AG08395 (cell line): ENCODE results near the gene EML1.
"Not testable (repeated sequence)": the region's sequence is repeated elsewhere in the genome, so short reads cannot be mapped to it uniquely, and the experiment has no call there.

Experiments
- DNase-seq: peaks from one replicate; pipeline ENCODE4 v3.0.0; 2012; ENCODE audit warnings: mixed read lengths, low spot score

Gene EML1

GRCh38 chr14:99755629-99756603 lies 37.3 kb upstream of the EML1 start:
- peak; percentile 93 for DNase-seq

GRCh38 chr14:99756796-99757195 lies 36.4 kb upstream of the EML1 start:
- no peak for DNase-seq

- peak; percentile 80 for DNase-seq
Observed at GRCh38 chr14:99757331-99758070, 35.7 kb upstream of the EML1 start.

- DNase-seq, result peak; percentile 91
Observed at GRCh38 chr14:99758121-99758821, 34.9 kb upstream of the EML1 start.

- DNase-seq, result no peak
Observed at GRCh38 chr14:99758872-99759545, 34.2 kb upstream of the EML1 start.

- DNase-seq, result no peak
Observed at GRCh38 chr14:99759546-99759925, 33.7 kb upstream of the EML1 start.

GRCh38 chr14:99760817-99761216 lies 32.4 kb upstream of the EML1 start:
- DNase-seq, result no peak

GRCh38 chr14:99762911-99763310 lies 30.3 kb upstream of the EML1 start:
- not testable (repeated sequence) for DNase-seq

- DNase-seq, result no peak
Observed at GRCh38 chr14:99763527-99764221, 29.5 kb upstream of the EML1 start.

GRCh38 chr14:99764222-99764706 lies 28.9 kb upstream of the EML1 start:
- DNase-seq, result no peak

- peak; percentile 62 for DNase-seq
Observed at GRCh38 chr14:99768381-99768780, 24.8 kb upstream of the EML1 start.

GRCh38 chr14:99769123-99769522 lies 24.1 kb upstream of the EML1 start:
- no peak for DNase-seq

- no peak for DNase-seq
Observed at GRCh38 chr14:99769799-99770198, 23.4 kb upstream of the EML1 start.

- DNase-seq, result no peak
Observed at GRCh38 chr14:99772371-99773283, 20.6 kb upstream of the EML1 start.

GRCh38 chr14:99773521-99774497 lies 19.4 kb upstream of the EML1 start:
- no peak for DNase-seq

GRCh38 chr14:99774556-99775307 lies 18.5 kb upstream of the EML1 start:
- peak; percentile 55 for DNase-seq

GRCh38 chr14:99775351-99775750 lies 17.9 kb upstream of the EML1 start:
- DNase-seq, result no peak

- no peak for DNase-seq
Observed at GRCh38 chr14:99777951-99778350, 15.3 kb upstream of the EML1 start.
